DMS114 treated with DMSO at 0.1 percent for 48 hours (cell line): ENCODE data around the gene SAMHD1.
A peak's percentile ranks its signal among the peaks of the same experiment; 100 is the strongest.
"Not testable (repeated sequence)": the region's sequence is repeated elsewhere in the genome, so short reads cannot be mapped to it uniquely, and the experiment has no call there.

Source experiments
- DNase-seq: peaks from one replicate; lab custom pipeline; 2025; ENCODE audit not compliant: unreplicated experiment; lab: John Stamatoyannopoulos, UW

Gene SAMHD1

DNA sequence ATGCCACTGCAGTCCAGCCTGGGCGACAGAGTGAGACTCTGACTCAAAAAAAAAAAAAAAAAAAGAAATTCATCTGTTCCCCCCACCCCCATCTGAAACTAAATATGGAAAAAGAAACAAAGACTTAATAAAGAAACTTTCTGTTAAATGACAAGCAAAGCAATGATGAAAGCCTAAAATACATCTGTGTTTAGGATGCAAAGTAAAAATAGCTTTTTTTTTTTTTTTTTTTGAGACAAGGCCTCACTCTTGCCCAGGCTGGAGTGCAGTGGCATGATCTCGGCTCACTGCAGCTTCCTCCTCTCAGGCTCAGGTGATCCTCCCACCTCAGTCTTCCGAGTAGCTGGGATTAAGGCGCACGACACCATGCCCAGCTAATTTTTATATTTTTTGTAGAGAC, 76.4 kb downstream of the SAMHD1 start:
- not testable (repeated sequence) for DNase-seq

GRCh38 chr20:36873498-36874189, 77.9 kb downstream of the SAMHD1 start:
- no peak for DNase-seq

- no peak for DNase-seq
Measured at GRCh38 chr20:36872852-36873251, 78.7 kb downstream of the SAMHD1 start.

DNA sequence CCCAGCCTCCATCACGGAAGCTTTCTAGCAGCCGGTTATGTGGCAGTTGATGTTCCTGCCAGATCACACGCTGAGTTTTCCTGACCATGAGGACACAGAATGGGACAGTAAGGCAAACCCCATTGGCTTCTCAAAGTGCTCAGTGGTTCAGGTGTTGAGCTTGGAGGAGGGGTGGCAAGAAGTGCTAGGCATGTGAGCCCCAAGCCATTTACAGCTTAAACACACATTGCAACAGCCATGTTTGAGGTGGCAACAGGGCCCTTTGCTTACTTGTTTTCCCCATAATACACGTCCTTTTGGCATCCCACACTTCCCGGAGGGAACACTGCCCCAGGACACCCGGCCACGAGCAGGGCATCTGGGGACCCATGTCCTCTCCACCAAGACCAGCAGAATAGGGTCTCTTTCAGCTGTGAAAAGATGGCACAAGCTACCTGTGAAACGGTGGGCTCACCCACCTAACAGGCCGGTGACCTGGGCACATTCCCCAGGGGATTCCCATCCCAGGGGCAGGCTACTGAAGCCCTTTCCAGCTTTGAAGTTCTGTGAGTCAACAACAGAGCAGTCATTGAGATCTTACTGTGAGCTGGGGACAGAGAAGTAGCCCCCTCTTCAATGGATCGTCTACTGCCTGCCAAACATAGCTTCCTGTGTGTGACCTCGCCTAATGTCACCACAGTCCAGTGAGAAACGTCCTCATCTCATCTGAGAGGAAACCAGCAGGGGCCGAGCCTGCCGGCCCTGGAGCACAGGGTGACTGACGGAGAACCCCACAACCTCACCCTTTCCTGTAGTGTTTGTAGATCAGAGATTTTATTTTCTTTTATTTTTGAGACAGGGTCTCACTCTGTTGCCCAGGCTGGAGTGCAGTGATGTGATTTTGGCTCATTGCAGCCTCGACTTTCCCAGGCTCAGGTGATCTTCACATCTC, 79.6 kb downstream of the SAMHD1 start:
- DNase-seq = no peak

- DNase-seq = no peak
Measured at GRCh38 chr20:36866681-36867495, 84.6 kb downstream of the SAMHD1 start.

DNA sequence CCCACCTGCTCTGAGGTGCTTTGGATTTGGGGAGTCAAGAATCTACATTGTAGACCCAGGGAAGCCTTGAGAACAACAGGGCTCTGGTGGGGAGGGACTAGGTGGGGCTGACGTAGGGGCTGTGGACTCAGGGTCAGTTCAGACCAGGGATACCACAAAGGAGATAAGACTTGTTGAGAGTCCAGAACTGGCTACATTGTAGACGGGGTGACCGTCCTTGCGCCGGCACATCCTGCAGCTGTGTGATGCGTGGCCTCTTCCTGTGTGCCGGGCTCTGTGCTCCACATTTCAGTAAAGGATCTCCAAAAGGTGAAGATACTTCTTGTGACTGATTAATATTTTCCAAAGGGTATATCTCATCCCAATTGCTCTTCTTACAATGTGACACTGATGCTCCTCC, 85.3 kb downstream of the SAMHD1 start:
- DNase-seq = no peak

GRCh38 chr20:36865861-36866149, 85.7 kb downstream of the SAMHD1 start:
- no peak for DNase-seq

- no peak for DNase-seq
Measured at GRCh38 chr20:36865076-36865860, 86.2 kb downstream of the SAMHD1 start.

DNA sequence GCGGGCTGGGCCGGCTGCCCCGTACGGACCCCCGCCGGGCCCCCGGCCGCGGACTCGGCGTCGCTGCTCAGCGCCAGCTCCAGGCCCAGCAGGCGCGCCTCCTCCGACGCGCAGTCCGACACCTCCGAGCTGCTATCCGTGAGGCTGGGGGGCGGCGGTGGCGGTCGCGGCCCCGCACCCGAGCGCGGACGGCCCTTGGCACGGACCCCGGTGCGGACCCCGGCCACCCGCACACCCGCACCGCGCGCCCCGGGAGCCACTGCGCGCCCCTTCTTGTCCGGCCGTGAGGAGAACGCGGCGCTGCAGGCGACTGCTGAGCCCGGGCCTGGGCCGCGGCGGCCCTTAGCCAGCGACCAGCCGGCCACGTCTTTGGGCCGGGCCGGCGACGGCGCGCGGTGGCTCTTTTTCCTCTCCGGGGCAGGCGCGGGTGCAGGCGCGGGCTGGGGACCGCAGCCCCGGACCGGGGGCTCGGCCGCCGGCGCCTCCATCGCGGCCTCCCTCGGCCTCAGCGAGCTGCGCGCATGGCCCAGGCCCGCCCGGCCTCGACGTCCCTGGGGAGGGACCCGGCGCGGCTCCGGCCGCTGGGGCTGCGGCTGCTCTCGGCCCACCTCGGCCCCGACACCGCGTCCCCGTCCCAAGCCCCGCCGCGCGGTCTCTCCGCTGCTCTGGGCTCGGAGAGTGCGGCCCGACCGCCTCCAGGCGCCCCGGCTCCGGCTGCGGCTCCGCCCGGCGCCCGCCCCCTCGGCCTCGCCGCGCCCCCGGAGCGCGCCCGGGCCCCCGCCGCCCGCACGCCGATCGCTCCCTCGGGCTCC, 88.4 kb downstream of the SAMHD1 start:
- no peak for DNase-seq

DNA sequence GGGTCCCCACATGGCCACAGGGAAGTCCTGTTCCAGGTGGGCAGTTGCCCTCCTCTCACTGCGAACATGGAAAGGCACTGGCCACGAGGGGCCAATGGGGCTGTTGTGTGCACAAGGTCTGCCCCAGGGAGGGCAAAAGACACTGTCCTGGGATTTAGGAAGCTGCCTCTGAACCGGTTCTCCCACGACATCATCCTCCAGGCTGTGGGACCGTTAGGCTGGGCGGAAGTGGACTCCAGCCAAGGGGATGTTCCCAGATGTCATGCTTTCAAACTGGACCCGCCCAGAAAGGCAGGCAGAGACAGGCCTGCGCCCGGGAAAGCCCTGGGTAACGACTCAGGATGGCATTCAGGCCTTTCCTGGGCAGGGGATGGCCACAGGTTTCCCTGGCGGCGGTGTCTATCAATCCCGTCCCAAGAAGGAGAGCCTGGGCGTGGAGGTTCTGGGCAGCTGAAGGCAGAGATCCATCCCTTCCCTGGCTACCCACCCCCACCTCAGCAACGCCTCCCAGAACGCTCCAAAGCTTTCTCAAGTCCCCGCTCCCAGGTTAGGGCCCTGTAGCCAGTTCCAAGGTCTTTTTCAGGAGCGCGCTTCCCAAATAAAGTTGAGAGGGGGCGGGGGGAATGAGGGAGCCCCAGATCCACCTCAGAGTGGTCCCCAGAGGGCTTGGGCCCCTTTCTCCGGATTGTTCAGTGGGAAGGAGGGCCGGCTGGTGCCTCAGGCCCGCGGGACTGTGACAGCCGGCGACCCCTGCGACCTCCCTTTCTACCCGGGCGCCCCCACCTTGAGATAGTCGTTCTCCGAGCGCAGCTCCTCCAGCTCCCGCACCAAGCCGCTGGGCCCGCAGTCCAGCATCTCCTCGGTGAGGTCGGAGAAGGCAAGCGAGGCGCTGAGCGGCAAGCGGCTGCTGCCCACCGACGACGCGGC, 89.4 kb downstream of the SAMHD1 start:
- DNase-seq = peak; percentile 30

DNA sequence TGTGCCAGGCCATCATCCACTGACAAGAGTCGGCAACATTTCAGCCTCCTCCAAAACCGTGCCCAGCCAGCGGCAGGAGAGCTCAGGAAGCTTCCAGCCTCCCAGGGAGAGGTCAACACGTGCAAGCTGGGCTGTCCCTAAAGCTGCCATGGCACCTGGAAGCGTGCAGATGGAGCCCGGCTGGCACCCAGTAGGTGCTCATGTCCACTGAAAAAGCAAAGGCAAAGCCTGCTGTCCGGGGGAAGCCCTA, 90.0 kb downstream of the SAMHD1 start:
- DNase-seq = no peak

DNA sequence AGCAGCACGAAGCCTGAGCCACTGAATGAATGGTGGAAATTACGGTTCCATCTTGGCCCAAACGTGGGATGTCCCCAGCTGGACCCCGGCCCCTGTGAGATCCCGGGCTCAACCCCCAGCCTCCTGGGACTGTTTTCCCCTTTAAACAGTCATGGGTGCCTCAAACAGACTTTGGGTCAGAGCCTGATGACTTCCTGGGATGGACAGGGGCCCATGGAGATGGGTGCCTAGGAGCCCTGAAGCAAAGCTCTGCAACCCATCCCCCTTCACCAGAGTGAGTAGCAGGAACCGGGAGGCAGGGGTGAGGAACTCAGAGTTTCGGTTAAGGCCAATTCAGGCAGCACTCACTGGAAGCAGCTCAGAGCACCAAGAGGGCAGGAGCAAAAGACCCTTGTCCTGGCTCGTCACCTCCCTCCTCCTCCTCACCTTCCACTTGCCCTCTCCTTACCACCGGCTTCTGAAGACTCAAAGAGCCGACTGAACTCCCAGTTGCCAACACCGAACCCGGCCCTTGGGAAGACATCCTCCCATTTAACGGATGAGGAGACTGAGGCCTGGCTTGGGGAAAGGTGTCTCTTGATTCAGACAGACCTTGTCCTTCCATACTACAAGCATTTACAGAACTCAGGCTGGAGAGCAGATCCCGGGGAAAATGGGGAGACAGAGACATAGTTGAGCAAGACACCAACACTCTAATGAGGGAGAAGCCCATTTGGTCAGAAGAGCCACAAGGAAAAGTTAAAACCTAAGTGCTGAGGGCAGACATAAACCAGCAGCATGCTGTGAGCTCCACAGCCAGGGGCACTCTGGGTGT, 90.5 kb downstream of the SAMHD1 start:
- no peak for DNase-seq

GRCh38 chr20:36860339-36860738, 91.2 kb downstream of the SAMHD1 start:
- no peak for DNase-seq

DNA sequence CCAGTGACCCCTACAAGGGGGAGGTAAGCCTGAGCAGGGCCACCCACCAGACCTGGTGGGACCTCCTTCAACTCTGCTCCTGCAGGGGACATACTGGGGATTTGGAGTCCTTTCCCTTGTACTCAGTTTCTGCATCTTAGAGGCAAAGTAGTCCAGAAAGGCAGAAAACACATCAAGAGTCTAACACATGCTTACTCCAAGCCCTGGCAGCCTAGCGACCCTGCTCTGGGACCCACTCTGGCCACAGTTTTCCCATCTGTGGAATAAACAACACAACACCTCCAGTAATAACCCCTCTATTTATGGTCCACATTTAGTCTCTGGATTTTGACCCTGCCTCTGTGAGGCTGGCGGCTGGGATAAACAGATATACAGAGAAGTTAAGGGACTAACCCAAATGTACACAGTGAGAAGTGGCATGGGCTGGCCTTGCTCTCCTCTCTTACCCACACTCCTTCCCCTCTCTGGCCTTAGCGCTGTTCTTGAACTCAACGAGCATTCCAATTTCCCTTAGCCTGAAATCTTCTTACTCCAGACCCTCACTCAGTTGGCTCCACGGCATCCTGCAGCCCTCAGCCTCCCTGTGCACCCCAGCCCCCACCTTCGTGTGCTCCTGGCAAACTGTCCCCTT, 91.7 kb downstream of the SAMHD1 start:
- DNase-seq = no peak

DNA sequence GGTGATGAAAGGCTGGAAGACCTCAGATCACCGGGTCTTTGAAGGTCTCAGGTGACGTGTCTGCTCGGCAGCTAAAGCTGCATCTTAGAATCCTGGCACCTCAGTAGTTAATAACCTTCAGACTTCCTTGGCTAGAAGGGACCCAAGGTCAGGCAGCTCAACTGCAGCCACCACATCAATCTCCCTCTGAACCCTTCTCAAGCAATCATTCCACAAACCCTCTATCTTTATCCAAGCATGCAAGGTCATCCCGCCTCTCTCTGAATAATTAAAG, 92.3 kb downstream of the SAMHD1 start:
- DNase-seq = no peak

GRCh38 chr20:36856691-36857635, 94.5 kb downstream of the SAMHD1 start:
- DNase-seq = no peak

GRCh38 chr20:36856195-36856594, 95.3 kb downstream of the SAMHD1 start:
- DNase-seq = no peak
